HG03103 (cell line): ENCODE results near the gene MOB2.

Source experiments
- ATAC-seq: cut with Tn5 transposase; IDR thresholded peaks from one replicate; pipeline ENCODE4 v1.9.1; 2021; ENCODE audit warnings: low read depth; ENCODE audit not compliant: unreplicated experiment

Gene MOB2

DNA sequence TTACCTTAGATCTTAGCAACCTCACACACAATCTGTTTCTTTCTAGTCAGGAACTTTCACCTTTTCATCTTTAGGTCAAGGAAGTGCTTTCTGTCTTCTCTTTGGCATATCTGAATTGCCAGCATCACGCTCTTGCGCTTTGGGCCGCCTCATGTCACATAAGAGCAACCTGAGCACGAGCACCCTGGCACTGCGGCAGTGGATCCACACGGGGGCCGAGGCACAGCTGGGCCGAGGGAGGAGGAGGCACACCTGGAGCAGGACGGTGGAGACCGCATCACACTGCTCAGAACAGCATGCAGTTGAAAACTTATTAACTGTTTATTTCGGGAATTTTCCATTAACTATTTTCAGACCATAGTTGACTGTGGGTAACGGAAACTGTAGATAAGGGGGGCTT lies 10.7 kb downstream of the MOB2 start:
- no peak for ATAC-seq

GRCh38 chr11:1473786-1474185 lies 12.8 kb downstream of the MOB2 start:
- ATAC-seq, result no peak

DNA sequence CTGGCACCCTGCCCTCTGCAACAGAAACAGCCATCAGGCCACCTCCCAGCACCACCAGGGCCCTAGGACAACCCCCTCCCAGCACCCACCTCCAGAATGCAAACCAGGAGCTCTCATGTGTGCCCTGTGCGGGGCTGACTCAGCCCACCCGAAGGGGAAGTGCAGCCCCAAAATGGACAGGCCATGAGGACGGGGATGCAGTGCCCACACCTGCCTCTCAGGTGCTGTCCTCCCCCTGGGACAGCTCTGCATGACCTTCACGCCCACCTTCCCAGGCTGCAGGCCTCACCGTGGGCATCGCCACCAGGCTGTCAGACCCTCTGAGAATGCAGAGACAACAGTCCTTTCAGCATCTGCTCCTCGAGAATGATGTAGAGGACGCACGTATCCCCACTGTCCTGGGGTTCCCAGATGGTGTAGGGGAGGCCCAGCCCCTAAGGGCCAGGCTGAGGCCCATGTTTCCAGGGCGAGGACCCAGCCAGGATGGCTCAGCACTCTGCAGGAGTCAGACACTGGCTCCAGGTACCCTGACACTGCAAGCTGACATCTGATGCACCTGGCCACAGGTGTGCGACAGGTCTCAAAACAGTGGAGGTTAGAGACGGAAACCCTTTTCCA lies 13.5 kb downstream of the MOB2 start:
- no peak for ATAC-seq

DNA sequence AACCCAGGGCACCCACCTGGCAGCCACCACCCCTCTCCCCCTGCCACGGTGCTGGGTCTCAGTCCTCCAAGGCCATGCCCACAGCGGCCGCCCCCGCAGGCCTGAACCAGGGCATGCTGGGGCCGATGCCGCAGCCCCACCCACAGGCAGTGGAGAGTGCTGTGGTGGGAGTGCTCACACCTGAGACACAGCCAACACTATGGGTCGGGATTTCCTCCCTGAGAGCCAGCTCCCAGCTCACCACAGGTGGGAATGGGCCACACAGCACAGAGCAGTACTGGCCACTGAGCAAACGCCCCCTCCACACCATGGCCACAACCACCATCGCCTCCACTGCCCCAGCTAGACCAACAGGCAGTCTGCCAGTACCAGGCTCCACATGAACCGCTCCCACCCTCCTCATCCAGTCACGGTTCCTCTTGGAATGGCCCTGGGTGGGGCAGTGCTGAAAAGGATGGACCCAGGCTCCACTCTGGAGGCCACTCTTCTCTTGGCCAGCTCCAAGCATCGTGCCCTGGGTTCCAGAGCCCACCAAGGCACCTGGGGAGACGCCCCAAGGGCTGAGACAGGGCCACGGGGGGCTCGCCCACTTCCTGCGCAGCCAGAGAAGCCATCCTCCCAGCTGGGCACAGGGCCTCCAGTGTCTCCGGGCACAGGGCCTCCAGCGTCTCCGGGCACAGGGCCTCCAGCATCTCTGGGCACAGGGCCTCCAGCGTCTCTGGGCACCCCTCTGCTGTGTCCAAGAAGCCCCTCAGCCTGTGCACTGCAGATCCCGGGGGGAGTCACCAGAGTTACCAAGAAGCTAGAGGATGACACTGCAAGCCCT lies 14.2 kb downstream of the MOB2 start:
- no peak for ATAC-seq

- no peak for ATAC-seq
Observed at GRCh38 chr11:1471736-1472135, 14.8 kb downstream of the MOB2 start.

DNA sequence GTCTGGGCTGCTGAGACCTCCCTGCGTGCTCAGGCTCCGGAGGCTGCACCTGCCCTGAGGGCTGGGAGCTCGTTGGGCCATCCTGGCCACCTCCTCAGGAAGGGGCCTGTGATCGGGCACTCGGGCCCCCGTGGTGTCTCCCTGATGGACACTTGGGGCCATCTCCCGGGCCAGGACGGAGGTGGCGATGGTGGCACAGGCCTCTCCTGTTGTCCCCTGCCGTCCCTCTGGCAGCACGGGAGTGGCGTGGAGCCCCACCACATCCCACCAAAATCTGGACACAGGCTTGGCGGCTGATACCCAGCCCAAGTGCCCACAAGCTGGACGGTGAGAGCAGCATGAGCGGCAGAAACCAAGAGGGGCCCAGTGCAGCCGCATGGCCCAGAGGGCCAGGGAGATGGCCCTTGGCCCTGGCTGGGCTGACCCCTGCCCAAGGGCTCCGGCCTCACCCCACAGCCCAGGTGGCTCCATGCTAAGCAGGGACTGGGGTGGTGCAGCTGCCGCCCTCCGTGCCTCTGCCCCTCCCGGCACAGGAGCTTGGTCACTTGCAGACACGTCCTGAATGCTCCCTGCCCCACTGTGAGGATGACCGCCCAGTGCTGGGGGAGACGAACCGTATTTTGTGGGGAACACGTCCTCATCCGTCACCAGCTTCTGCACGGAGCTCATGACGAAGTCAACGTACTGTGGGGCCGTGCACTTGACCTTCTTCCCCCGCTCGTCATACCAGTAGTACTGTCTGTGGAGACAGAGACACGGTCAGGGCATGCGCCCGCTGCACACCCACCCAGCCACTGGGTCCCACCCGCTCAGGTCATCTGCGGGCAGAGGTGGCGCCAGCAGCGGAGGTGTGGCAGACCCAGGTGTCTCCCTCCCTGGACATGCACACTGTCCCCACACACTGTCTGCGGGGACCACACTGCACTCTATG lies 15.6 kb downstream of the MOB2 start:
- no peak for ATAC-seq

- ATAC-seq, result no peak
Observed at GRCh38 chr11:1469911-1470680, 16.5 kb downstream of the MOB2 start.

DNA sequence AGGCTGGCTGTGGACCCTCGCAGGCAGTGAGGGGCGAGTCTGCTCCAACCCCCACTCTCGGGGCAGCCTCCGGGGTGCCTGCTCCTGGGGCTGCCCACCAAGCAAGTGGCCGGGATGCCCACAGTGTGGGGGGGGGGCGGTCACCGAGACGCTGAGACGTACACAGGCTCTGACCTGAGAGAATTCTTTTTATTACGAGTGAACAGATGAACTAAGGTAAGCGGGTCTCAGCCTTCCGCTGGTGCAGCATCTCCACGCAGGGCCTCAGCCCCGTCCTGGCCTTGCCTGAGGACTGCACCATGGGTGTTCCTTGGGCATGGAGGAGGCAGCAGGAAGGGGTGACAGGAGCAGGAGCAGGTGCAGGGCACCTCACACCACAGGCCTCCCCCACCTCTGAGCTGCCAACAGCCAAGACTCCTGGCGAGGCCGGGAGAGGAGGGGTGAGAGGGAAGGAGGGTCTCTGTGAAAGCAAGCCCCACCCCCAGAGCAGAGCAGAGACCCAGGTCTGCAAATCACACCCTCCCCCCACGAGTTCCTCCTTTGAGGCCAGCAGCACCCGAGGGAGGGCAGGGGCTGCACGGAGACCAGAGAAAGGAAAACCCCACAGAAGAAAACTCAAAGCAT lies 17.2 kb downstream of the MOB2 start:
- ATAC-seq, result no peak

GRCh38 chr11:1468473-1469066 lies 18.0 kb downstream of the MOB2 start:
- no peak for ATAC-seq

GRCh38 chr11:1468002-1468401 lies 18.6 kb downstream of the MOB2 start:
- ATAC-seq, result no peak

GRCh38 chr11:1467270-1467669 lies 19.3 kb downstream of the MOB2 start:
- no peak for ATAC-seq

DNA sequence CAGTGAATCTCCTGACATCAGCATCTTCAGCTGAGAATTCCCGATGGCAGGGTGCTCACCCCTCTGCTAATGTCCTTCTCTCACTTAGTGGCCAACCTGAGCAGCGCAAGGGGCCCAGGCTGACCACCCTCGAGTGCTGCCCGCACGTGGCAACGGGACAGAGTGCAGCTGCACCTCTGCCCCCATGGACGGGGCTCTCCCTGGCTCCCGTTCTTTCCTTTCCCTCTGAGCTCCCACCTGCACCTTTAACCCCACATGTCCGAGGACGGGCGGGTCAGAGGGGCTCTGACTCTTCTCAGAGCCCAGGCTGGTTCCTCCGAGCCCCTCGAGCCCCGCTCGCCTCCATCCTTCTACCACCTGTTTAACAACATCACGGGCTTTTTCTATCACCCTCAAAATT lies 19.8 kb downstream of the MOB2 start:
- ATAC-seq, result no peak

GRCh38 chr11:1463056-1463455 lies 23.5 kb downstream of the MOB2 start:
- no peak for ATAC-seq

DNA sequence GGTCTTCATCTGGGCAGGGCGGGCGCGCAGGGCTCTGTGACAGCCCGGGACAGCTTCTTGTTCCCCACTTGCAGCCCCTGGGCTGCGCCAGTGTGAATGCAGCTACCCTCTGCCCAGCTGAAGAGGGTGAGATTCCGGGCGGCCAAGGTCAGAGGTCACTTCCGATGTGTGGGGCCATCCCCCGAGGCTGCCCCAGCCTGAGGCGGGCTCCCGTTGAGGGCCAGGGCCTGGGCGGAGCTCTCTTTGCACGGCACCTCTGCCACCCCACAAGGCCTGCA lies 23.9 kb downstream of the MOB2 start:
- ATAC-seq, result no peak

- no peak for ATAC-seq
Observed at GRCh38 chr11:1461826-1462697, 24.5 kb downstream of the MOB2 start.

DNA sequence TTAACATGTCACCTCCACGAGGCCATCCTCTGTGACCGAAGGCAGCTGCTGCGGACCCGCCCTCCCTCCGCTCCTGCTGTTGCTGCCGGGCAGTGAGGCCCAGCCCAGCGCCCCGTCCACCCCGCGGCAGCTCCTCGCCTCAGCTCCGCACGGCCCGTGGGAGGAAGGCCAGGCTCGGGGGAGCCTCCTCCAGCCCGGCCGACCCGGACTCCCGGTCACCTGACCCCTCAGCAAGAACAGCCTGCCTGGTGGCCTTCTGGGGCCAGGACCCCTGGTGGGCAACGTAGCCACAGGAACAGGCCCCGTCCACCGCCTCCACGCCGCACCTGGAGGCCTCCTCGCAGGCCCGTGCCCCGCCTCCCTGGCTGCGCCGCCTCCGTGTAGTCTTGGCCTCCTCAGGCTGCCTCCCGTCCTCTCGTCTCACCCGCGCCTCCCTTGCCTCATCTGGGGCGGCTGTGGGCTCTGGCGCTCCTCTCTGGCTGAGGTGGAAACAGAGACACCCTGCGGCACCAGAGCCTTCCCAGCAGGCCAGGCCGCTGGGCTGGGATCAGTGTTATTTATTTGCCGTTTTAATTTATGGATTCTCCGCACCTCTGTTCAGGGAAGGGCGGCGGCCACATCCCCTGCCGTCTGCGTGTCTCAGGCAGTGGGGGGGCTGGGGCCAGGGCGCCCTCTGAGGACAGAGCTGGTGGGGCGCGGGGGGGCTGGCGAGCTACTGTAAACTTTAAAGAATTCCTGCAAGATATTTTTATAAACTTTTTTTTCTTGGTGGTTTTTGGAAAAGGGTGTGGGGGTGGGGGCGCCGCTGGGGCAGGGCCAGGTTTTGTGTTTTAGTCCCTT lies 25.4 kb downstream of the MOB2 start:
- no peak for ATAC-seq

GRCh38 chr11:1460396-1460985 lies 26.1 kb downstream of the MOB2 start:
- ATAC-seq, result no peak
